D721Med (cell line): ENCODE results near the gene SERPINB3.

Source experiments
- DNase-seq: peaks from one replicate; pipeline ENCODE4 v3.0.0; 2011; ENCODE audit warnings: low spot score; ENCODE audit not compliant: insufficient read length
- FAIRE-seq: peaks from 2 replicates; lab custom pipeline; 2011; peaks lifted over from hg19 to GRCh38; lab: Jason Lieb, UNC
- TF ChIP-seq, protein P1 (sequence below): IDR thresholded peaks from 2 replicates; pipeline ENCODE4 v1.5.1; 2012; ENCODE audit warnings: mild to moderate bottlenecking, control low read depth; ENCODE audit not compliant: insufficient read depth; ENCODE audit errors: missing control alignments

SERPINB3 gene

DNA sequence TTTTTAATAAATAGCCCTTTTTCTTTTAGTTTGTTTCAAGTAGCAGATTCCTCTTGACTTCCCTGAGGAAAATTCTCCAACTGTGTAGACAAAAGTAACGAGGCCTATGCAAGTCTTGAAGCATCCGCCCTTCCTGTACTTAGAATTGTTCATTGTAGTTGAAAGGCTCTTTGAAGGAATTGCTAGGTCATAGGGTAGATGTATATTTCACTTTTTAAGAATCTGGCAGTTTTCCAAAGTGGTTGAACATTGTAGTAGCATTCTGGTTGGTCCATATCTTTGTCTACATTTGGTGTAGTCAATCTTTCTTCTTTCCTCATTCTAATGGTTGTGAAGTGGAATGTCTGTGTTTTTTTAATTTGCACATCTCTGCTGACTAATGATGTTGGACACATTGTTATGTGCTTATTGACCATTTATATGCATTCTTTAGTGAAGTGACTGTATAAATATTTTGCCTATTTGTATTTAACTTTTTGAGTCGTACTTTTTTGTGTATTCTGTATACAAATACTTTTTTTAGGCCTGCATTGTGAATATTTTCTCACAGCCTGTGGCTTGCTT is 35.5 kb upstream of the SERPINB3 start:
- TF ChIP-seq, protein P1, sequence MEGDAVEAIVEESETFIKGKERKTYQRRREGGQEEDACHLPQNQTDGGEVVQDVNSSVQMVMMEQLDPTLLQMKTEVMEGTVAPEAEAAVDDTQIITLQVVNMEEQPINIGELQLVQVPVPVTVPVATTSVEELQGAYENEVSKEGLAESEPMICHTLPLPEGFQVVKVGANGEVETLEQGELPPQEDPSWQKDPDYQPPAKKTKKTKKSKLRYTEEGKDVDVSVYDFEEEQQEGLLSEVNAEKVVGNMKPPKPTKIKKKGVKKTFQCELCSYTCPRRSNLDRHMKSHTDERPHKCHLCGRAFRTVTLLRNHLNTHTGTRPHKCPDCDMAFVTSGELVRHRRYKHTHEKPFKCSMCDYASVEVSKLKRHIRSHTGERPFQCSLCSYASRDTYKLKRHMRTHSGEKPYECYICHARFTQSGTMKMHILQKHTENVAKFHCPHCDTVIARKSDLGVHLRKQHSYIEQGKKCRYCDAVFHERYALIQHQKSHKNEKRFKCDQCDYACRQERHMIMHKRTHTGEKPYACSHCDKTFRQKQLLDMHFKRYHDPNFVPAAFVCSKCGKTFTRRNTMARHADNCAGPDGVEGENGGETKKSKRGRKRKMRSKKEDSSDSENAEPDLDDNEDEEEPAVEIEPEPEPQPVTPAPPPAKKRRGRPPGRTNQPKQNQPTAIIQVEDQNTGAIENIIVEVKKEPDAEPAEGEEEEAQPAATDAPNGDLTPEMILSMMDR = no peak
- no peak for DNase-seq
- peak; percentile 92 for FAIRE-seq

DNA sequence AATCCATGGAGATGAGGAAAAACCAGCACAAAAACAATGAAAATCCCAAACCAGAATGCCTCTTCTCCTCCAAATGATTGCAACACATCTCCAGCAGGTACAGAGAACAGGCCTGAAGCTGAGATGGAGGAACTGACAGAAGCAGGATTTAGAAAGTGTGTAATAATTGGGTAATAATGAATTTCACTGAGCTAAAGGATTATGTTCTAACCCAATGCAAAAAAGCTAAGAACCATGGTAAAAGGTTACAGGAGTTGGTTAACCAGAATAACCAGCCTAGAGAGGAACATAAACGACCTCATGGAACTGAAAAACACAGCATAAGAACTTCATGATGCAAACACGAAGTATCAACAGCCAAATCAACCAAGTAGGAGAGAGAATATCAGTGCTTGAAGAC is 27.4 kb upstream of the SERPINB3 start:
- FAIRE-seq = peak; percentile 46
- TF ChIP-seq, protein P1 = no peak
- DNase-seq = no peak

DNA sequence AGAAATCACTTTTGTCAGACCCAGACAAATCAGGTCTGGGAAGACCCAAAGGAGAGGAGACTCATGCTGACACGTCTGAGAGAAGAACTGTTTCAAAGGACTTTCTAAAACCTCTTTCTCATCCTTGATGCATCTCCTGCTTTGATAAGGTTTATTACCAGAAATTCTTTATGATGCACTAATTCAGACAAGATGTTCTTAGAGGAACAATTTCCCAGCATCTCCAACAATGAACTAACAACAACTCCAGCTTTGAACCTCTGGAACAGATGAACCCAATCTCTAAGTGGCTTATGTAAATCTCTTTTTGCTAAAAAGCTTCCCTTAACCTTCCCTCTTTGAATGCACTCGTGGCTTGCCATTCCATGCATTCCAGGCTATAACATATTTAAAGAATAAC is 25.2 kb upstream of the SERPINB3 start:
- peak; percentile 87 for FAIRE-seq
- no peak for DNase-seq
- TF ChIP-seq, protein P1 = no peak

DNA sequence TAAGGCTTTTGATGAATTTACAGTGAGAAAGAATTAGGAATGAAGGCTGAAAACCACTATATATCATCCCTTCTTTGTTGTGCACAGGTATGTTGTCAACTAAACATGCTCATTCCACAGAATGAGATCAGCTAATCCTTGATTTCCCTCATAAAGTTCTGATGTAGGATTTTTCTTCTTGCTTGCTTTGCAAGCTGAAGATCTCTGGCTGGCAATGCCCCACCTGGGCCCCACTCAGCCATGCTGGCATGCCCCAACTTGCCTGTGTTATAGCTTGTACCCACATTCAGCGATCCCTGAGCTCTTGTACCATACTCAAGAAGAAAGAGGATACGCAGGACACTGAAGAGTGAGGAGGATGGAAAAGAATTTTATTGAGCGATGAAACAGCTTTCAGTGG is 23.0 kb upstream of the SERPINB3 start:
- FAIRE-seq (no peak), DNase-seq (no peak)
- TF ChIP-seq, protein P1 = no peak

DNA sequence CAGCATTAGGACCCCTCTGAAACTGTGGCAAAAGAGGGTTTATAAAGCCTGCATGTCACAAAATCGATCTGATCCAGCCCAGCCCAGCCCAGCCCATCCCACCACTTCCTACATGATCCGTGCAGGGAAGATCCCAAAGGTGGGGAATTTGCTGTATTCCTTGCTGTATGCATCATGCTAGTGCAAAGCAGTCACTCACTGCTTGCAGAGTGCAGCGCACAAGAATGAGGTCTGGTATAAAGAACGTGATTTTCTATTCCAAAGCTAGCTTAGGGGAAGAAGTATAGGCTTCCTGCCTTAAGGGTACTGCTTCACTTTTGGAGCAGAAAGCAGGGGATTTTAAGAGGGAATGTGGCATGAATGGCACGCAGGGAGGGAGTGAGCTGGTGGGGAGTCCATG is 22.2 kb upstream of the SERPINB3 start:
- TF ChIP-seq, protein P1 = no peak
- DNase-seq = no peak
- FAIRE-seq = no peak

DNA sequence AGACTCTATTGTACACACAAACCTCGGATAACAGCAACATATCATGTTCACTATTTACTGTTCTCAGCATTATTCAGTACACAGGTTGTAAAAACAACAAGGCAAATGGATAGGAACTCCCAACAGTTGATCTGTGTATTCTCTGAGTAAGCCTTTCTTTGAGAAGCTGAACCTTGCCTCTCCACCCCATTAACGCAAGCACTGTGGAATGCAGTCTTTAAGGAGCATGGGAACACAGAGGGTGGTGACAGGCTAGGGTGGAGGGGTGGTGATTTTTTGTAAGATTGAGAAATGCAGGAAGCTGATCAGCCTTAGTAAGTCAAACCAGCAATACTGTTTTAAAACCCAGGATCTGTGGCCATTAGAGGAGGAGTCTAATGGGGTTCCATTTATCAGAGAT is 21.5 kb upstream of the SERPINB3 start:
- TF ChIP-seq, protein P1 = no peak
- DNase-seq = no peak
- peak; percentile 78 for FAIRE-seq

DNA sequence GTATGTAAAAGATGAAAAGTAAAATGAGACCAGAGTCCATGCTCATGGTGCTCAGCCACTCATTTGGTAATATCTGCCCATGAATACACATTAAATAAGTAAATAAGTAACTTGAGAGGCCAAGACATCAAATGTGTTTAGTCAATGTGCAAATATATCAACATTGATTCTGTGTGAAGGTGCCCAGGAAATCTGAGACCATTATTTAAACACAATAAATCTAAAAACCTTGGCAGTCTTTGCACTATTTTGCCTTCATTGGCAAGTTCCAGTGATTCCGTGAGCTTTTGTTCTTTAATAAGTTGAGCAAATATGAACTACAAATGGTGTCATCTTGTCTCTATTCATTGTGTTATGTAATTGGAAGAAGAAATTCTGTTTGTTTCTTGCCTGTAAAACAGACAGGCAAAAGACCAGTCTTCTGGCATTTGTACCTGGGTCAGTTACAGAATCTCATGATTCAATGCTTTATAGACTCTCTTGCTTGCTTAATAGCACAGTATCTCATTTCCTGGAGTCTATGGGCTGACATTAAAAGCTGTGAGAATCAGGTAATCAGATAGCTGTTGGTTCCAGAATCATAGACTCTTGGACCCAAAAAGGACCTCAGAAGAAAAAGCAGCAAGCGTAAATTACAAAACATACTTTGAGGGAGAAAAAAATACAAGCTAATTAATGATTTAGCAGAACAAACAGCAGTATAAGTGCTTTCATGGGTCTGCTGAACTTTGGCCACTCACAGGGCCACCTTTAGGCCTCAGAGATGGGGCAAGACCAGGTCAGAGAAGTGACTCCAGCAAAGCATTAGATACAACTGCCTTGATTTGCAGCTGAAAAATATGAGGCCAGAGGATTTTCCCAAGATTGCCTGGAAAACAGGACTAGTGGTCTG is 20.0 kb upstream of the SERPINB3 start:
- TF ChIP-seq, protein P1 = no peak
- DNase-seq = no peak
- FAIRE-seq = no peak
